ENCODE measurements around the gene SCGB3A2.
"Not testable (repeated sequence)": the region's sequence is repeated elsewhere in the genome, so short reads cannot be mapped to it uniquely, and the experiment has no call there.

SCGB3A2 gene

GRCh38 chr5:147855774-147856069 is 22.8 kb upstream of the SCGB3A2 start:
- H3K9me3 Mint-ChIP-seq, result no peaks in the 10 kb centered on the region
- no peak overlapping the region for H3K4me3 Mint-ChIP-seq
- H3K27me3 Mint-ChIP-seq, result no peaks in the 10 kb centered on the region
- no peaks in the 10 kb centered on the region for H3K36me3 Mint-ChIP-seq
- ATAC-seq, result no peak
- H3K4me1 Mint-ChIP-seq, result no peaks in the 10 kb centered on the region
- H3K27ac Mint-ChIP-seq, result no peak overlapping the region

GRCh38 chr5:147856801-147857200 is 21.7 kb upstream of the SCGB3A2 start:
- ATAC-seq, result no peak
- no peaks in the 10 kb centered on the region for H3K4me1 Mint-ChIP-seq
- no peaks in the 10 kb centered on the region for H3K27me3 Mint-ChIP-seq
- no peak overlapping the region for H3K27ac Mint-ChIP-seq
- no peaks in the 10 kb centered on the region for H3K9me3 Mint-ChIP-seq
- H3K4me3 Mint-ChIP-seq, result no peak overlapping the region
- no peaks in the 10 kb centered on the region for H3K36me3 Mint-ChIP-seq

- Mint-ChIP-seq H3K27me3 (no peaks in the 10 kb centered on the region), H3K36me3 (no peaks in the 10 kb centered on the region), H3K4me1 (no peaks in the 10 kb centered on the region), H3K4me3 (no peak overlapping the region), H3K9me3 (no peaks in the 10 kb centered on the region), H3K27ac (no peak overlapping the region)
- ATAC-seq, result no peak
Measured at GRCh38 chr5:147857302-147858129, 21.0 kb upstream of the SCGB3A2 start.

GRCh38 chr5:147858565-147858964 is 19.9 kb upstream of the SCGB3A2 start:
- no peak overlapping the region for H3K4me3 Mint-ChIP-seq
- H3K27me3 Mint-ChIP-seq, result no peaks in the 10 kb centered on the region
- H3K9me3 Mint-ChIP-seq, result no peaks in the 10 kb centered on the region
- no peak for ATAC-seq
- no peaks in the 10 kb centered on the region for H3K36me3 Mint-ChIP-seq
- H3K27ac Mint-ChIP-seq, result no peak overlapping the region
- no peaks in the 10 kb centered on the region for H3K4me1 Mint-ChIP-seq

- ATAC-seq, result no peak
- H3K4me3 Mint-ChIP-seq, result no peak overlapping the region
- no peaks in the 10 kb centered on the region for H3K36me3 Mint-ChIP-seq
- no peaks in the 10 kb centered on the region for H3K27me3 Mint-ChIP-seq
- H3K27ac Mint-ChIP-seq, result no peak overlapping the region
- no peaks in the 10 kb centered on the region for H3K9me3 Mint-ChIP-seq
- H3K4me1 Mint-ChIP-seq, result no peaks in the 10 kb centered on the region
Measured at GRCh38 chr5:147859962-147860640, 18.4 kb upstream of the SCGB3A2 start.

- H3K27ac Mint-ChIP-seq, result no peak overlapping the region
- no peaks in the 10 kb centered on the region for H3K27me3 Mint-ChIP-seq
Measured at GRCh38 chr5:147860641-147861025, 17.9 kb upstream of the SCGB3A2 start.

GRCh38 chr5:147863454-147864158 is 14.9 kb upstream of the SCGB3A2 start:
- Mint-ChIP-seq H3K27me3 (no peaks in the 10 kb centered on the region), H3K36me3 (no peaks in the 10 kb centered on the region), H3K9me3 (no peaks in the 10 kb centered on the region), H3K4me3 (no peak overlapping the region), H3K4me1 (no peaks in the 10 kb centered on the region), H3K27ac (no peak overlapping the region)
- ATAC-seq, result no peak

More at GRCh38 chr5:147860641-147861025, 17.9 kb upstream of the SCGB3A2 start:
- H3K4me1 Mint-ChIP-seq, result no peaks in the 10 kb centered on the region
- H3K36me3 Mint-ChIP-seq, result no peaks in the 10 kb centered on the region
- no peak for ATAC-seq
- no peaks in the 10 kb centered on the region for H3K9me3 Mint-ChIP-seq
- H3K4me3 Mint-ChIP-seq, result no peak overlapping the region

GRCh38 chr5:147869112-147869511 is 9.4 kb upstream of the SCGB3A2 start:
- Mint-ChIP-seq H3K36me3 (no peaks in the 10 kb centered on the region), H3K9me3 (peaks cover 3% of the 10 kb centered on the region), H3K4me1 (no peaks in the 10 kb centered on the region), H3K4me3 (no peak overlapping the region), H3K27ac (no peak overlapping the region), H3K27me3 (no peaks in the 10 kb centered on the region)
- ATAC-seq, result no peak

GRCh38 chr5:147869892-147870291 is 8.6 kb upstream of the SCGB3A2 start:
- H3K4me1 Mint-ChIP-seq, H3K27me3 Mint-ChIP-seq, ATAC-seq, H3K4me3 Mint-ChIP-seq, H3K9me3 Mint-ChIP-seq, H3K27ac Mint-ChIP-seq, H3K36me3 Mint-ChIP-seq: not testable (repeated sequence)

GRCh38 chr5:147871980-147872549 is 6.4 kb upstream of the SCGB3A2 start:
- H3K27me3 Mint-ChIP-seq, H3K36me3 Mint-ChIP-seq, H3K4me1 Mint-ChIP-seq, H3K9me3 Mint-ChIP-seq, H3K27ac Mint-ChIP-seq, H3K4me3 Mint-ChIP-seq, ATAC-seq: not testable (repeated sequence)

- not testable (repeated sequence) for H3K36me3 Mint-ChIP-seq, H3K4me1 Mint-ChIP-seq, H3K9me3 Mint-ChIP-seq, ATAC-seq, H3K4me3 Mint-ChIP-seq, H3K27me3 Mint-ChIP-seq, H3K27ac Mint-ChIP-seq
Measured at GRCh38 chr5:147872744-147873435, 5.6 kb upstream of the SCGB3A2 start.

- not testable (repeated sequence) for H3K4me1 Mint-ChIP-seq, H3K36me3 Mint-ChIP-seq, H3K27ac Mint-ChIP-seq, H3K9me3 Mint-ChIP-seq, H3K4me3 Mint-ChIP-seq, H3K27me3 Mint-ChIP-seq, ATAC-seq
Measured at GRCh38 chr5:147874118-147874875, 4.2 kb upstream of the SCGB3A2 start.

- no peaks in the 10 kb centered on the region for H3K36me3 Mint-ChIP-seq
- no peaks in the 10 kb centered on the region for H3K4me1 Mint-ChIP-seq
- ATAC-seq, result no peak
- H3K9me3 Mint-ChIP-seq, result peaks cover 3% of the 10 kb centered on the region
- no peaks in the 10 kb centered on the region for H3K27me3 Mint-ChIP-seq
- no peak overlapping the region for H3K27ac Mint-ChIP-seq
- no peak overlapping the region for H3K4me3 Mint-ChIP-seq
Measured at GRCh38 chr5:147874910-147875367, 3.6 kb upstream of the SCGB3A2 start.

- Mint-ChIP-seq H3K36me3 (no peaks in the 10 kb centered on the region), H3K27ac (no peak overlapping the region), H3K9me3 (peaks cover 6% of the 10 kb centered on the region), H3K4me1 (no peaks in the 10 kb centered on the region), H3K27me3 (no peaks in the 10 kb centered on the region), H3K4me3 (no peak overlapping the region)
- ATAC-seq, result no peak
Measured at GRCh38 chr5:147876141-147876540, 2.4 kb upstream of the SCGB3A2 start.
